ENCODE data around the gene PICALM. TPM values are rescaled to one million over a fixed set of nuclear protein-coding genes. Genes with fewer than 3 reads are reported as not detected.
A peak's percentile ranks its signal among the peaks of the same experiment; 100 is the strongest.

Gene PICALM
- total RNA-seq, 1 experiment from 2014 or later: 566 TPM

DNA sequence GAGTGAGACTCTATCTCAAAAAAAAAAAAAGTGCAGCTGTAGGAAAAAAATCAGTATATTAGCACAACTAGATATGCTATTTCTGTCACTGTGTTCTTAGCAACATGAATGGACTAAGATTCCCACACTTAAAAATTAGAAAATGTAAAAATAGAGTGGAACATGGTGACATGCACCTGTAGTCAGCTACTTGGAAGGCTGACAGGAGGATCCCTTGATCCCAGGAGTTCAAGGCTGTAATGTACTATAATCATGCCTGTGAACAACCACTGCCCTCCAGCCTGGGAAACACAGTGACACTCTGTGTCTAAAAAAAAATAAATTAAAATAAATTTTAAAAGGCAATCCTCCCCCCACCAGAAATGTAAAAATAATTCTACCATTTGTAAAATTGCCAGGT, 29.8 kb downstream of the PICALM start:
- DNase-seq: no peak
- H3K79me2 ChIP-seq (ENCODE audit: low read length): peaks cover 98% of the 10 kb centered on the region
- H3K4me1 ChIP-seq (ENCODE audit: low read length): peaks cover 69% of the 10 kb centered on the region
- no peaks in the 10 kb centered on the region for H3K27me3 ChIP-seq (ENCODE audit: low read length)
- H3K9me2 ChIP-seq (replicated peaks; ENCODE audit: insufficient read depth, low read length): no peaks in the 10 kb centered on the region
- peak overlapping the region; percentile 20; the same call in 1 of the 2 replicates for H3K27ac ChIP-seq (ENCODE audit: low read length)
- H3K36me3 ChIP-seq (ENCODE audit: insufficient read depth, low read length): no peaks in the 10 kb centered on the region
- no peak overlapping the region for H3K9ac ChIP-seq (ENCODE audit: low read length)
- no peaks in the 10 kb centered on the region for H3K9me3 ChIP-seq (ENCODE audit: low read length)
- peaks cover 9% of the 10 kb centered on the region for H4K20me1 ChIP-seq (ENCODE audit: insufficient read depth, low read depth, low read length)
- no peak overlapping the region for H2AFZ ChIP-seq (ENCODE audit: low read length)
- no peak overlapping the region for H3K4me3 ChIP-seq (ENCODE audit: low read length)
- H3K4me2 ChIP-seq (ENCODE audit: low read depth, low read length, poor library complexity, severe bottlenecking): no peak overlapping the region

DNA sequence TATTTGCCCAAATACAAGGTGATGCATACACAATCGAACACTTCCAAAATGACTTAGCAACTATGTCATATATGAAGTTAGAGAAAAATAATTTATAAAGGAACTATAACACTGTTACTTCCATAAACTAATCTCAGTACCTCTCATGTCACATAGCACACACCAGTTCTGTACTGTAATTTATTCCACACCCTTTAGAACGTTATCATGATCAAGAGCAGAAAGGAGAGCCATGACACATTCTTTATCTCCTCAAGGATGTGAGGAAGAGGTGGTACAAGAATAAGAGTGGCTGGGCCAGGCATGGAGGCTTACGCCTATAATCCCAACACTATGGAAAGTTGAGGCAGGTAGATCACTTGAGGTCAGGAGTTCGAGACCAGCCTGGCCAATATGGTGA, 31.1 kb downstream of the PICALM start:
- H3K27me3 ChIP-seq (ENCODE audit: low read length): no peaks in the 10 kb centered on the region
- H3K9me3 ChIP-seq (ENCODE audit: low read length): no peaks in the 10 kb centered on the region
- H3K4me1 ChIP-seq (ENCODE audit: low read length): peaks cover 64% of the 10 kb centered on the region
- no peak overlapping the region for H3K4me3 ChIP-seq (ENCODE audit: low read length)
- no peak overlapping the region for H3K9ac ChIP-seq (ENCODE audit: low read length)
- no peak overlapping the region for H3K27ac ChIP-seq (ENCODE audit: low read length)
- no peak overlapping the region for H2AFZ ChIP-seq (ENCODE audit: low read length)
- H4K20me1 ChIP-seq (ENCODE audit: insufficient read depth, low read depth, low read length): no peaks in the 10 kb centered on the region
- no peak for DNase-seq
- no peaks in the 10 kb centered on the region for H3K36me3 ChIP-seq (ENCODE audit: insufficient read depth, low read length)
- H3K9me2 ChIP-seq (replicated peaks; ENCODE audit: insufficient read depth, low read length): no peaks in the 10 kb centered on the region
- H3K79me2 ChIP-seq (ENCODE audit: low read length): peaks cover 98% of the 10 kb centered on the region
- H3K4me2 ChIP-seq (ENCODE audit: low read depth, low read length, poor library complexity, severe bottlenecking): no peak overlapping the region

DNA sequence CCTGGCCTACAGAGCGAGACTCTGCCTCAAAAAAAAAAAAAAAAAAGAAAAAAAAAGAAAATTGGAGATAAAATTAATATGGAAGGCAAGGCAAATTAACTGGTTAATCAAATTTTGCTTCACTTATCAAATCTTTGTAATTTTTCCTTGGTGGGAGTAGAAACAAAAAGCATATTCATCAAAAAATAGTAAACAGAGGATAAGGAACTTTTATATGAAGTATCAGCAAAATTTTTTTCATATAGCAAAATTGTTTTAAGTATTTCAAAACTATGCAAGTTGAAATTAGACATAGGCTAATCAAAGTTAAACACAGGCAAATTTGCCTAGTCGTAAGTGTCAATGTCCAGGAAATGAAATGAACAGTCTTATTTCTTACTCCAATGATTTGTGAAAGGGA, 33.0 kb downstream of the PICALM start:
- Histone ChIP-seq H3K4me2 (ENCODE audit: low read depth, low read length, poor library complexity, severe bottlenecking) (no peak overlapping the region), H3K9me3 (ENCODE audit: low read length) (no peaks in the 10 kb centered on the region), H3K79me2 (ENCODE audit: low read length) (peaks cover 97% of the 10 kb centered on the region), H3K4me3 (ENCODE audit: low read length) (no peak overlapping the region), H4K20me1 (ENCODE audit: insufficient read depth, low read depth, low read length) (no peaks in the 10 kb centered on the region), H2AFZ (ENCODE audit: low read length) (no peak overlapping the region), H3K9ac (ENCODE audit: low read length) (no peak overlapping the region), H3K4me1 (ENCODE audit: low read length) (peaks cover 46% of the 10 kb centered on the region), H3K27me3 (ENCODE audit: low read length) (no peaks in the 10 kb centered on the region), H3K9me2 (replicated peaks; ENCODE audit: insufficient read depth, low read length) (no peaks in the 10 kb centered on the region), H3K36me3 (ENCODE audit: insufficient read depth, low read length) (peaks cover 8% of the 10 kb centered on the region; the same call in 1 of the 2 replicates), H3K27ac (ENCODE audit: low read length) (no peak overlapping the region)
- DNase-seq: no peak

DNA sequence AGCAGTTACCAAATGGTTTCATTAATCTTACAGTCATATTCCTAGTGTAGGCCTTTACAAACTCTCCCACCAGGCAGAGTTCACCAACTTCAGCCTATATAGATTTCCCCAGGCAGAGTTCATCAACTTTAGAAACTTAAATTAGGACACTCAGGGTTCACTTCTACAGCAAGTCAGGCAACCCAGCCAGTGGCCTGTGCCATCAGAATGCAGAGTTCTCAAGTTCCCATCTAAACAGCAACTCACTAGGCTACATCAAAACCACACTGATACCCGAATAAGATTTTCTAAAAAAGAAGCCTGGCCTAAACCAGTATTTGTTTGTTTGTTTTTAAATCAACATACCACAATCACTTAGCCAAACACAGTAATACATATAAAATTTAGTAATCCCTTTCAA, 33.7 kb downstream of the PICALM start:
- Histone ChIP-seq H3K27ac (ENCODE audit: low read length) (0 out of 2 replicates have a peak overlapping the region, but pooled peaks have one; percentile 4), H3K9me2 (replicated peaks; ENCODE audit: insufficient read depth, low read length) (no peaks in the 10 kb centered on the region), H2AFZ (ENCODE audit: low read length) (no peak overlapping the region), H3K4me1 (ENCODE audit: low read length) (peaks cover 39% of the 10 kb centered on the region), H3K27me3 (ENCODE audit: low read length) (no peaks in the 10 kb centered on the region), H3K79me2 (ENCODE audit: low read length) (peaks cover 97% of the 10 kb centered on the region), H3K9ac (ENCODE audit: low read length) (no peak overlapping the region), H3K4me3 (ENCODE audit: low read length) (no peak overlapping the region), H3K36me3 (ENCODE audit: insufficient read depth, low read length) (peaks cover 14% of the 10 kb centered on the region), H3K9me3 (ENCODE audit: low read length) (no peaks in the 10 kb centered on the region), H3K4me2 (ENCODE audit: low read depth, low read length, poor library complexity, severe bottlenecking) (peak overlapping the region; percentile 1), H4K20me1 (ENCODE audit: insufficient read depth, low read depth, low read length) (no peaks in the 10 kb centered on the region)
- no peak for DNase-seq

DNA sequence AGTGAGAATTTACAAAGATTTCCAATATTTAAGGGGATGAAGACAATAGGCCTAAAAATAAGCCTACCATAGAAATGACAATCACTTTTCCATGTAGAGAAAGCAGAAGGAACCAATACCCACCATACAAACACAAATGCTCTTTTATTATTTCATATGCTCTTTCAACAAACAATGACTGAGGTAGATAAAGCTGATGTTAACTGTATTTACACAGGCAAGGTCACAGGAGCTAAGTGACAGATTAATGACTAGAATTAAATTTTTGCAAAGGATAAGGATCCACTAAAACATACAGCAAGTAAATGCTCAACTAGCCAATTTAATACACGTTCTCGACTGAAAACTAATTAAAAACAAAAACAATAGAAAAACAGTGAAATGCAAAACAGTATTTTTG, 34.2 kb downstream of the PICALM start:
- no peak overlapping the region for H2AFZ ChIP-seq (ENCODE audit: low read length)
- peaks cover 34% of the 10 kb centered on the region for H3K4me1 ChIP-seq (ENCODE audit: low read length)
- H3K4me3 ChIP-seq (ENCODE audit: low read length): no peak overlapping the region
- peaks cover 97% of the 10 kb centered on the region for H3K79me2 ChIP-seq (ENCODE audit: low read length)
- peak overlapping the region; percentile 1 for H3K4me2 ChIP-seq (ENCODE audit: low read depth, low read length, poor library complexity, severe bottlenecking)
- no peak overlapping the region for H3K9ac ChIP-seq (ENCODE audit: low read length)
- no peak for DNase-seq
- H3K27ac ChIP-seq (ENCODE audit: low read length): peak overlapping the region; percentile 4; the same call in 1 of the 2 replicates
- H3K9me3 ChIP-seq (ENCODE audit: low read length): no peaks in the 10 kb centered on the region
- H4K20me1 ChIP-seq (ENCODE audit: insufficient read depth, low read depth, low read length): no peaks in the 10 kb centered on the region
- peaks cover 17% of the 10 kb centered on the region for H3K36me3 ChIP-seq (ENCODE audit: insufficient read depth, low read length)
- no peaks in the 10 kb centered on the region for H3K27me3 ChIP-seq (ENCODE audit: low read length)
- H3K9me2 ChIP-seq (replicated peaks; ENCODE audit: insufficient read depth, low read length): no peaks in the 10 kb centered on the region

DNA sequence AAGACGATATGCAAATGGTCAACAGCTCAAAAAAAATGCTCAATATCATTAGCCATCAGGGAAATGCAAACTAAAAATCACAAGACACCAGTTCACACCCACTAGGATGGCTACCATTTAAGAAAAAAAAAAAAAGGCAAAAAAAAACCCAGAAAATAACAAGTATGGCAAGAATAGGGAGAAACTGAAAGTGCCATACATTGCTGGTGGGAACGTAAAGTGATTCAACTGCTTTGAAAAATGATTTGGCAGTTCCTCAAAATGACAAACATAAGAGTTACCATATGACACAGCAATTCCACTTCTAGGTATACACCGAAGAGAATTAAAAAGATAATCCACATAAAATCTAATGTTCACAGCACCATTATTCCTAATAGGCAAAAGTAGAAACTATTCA, 47.5 kb downstream of the PICALM start:
- DNase-seq: no peak
- H3K4me3 ChIP-seq (ENCODE audit: low read length): no peak overlapping the region
- H3K27me3 ChIP-seq (ENCODE audit: low read length): no peaks in the 10 kb centered on the region
- H3K27ac ChIP-seq (ENCODE audit: low read length): no peak overlapping the region
- no peaks in the 10 kb centered on the region for H4K20me1 ChIP-seq (ENCODE audit: insufficient read depth, low read depth, low read length)
- no peaks in the 10 kb centered on the region for H3K9me2 ChIP-seq (replicated peaks; ENCODE audit: insufficient read depth, low read length)
- H3K79me2 ChIP-seq (ENCODE audit: low read length): peaks cover 85% of the 10 kb centered on the region
- no peak overlapping the region for H3K9ac ChIP-seq (ENCODE audit: low read length)
- peaks cover 72% of the 10 kb centered on the region for H3K36me3 ChIP-seq (ENCODE audit: insufficient read depth, low read length)
- H3K9me3 ChIP-seq (ENCODE audit: low read length): no peaks in the 10 kb centered on the region
- H2AFZ ChIP-seq (ENCODE audit: low read length): no peak overlapping the region
- no peak overlapping the region for H3K4me2 ChIP-seq (ENCODE audit: low read depth, low read length, poor library complexity, severe bottlenecking)
- no peaks in the 10 kb centered on the region for H3K4me1 ChIP-seq (ENCODE audit: low read length)

DNA sequence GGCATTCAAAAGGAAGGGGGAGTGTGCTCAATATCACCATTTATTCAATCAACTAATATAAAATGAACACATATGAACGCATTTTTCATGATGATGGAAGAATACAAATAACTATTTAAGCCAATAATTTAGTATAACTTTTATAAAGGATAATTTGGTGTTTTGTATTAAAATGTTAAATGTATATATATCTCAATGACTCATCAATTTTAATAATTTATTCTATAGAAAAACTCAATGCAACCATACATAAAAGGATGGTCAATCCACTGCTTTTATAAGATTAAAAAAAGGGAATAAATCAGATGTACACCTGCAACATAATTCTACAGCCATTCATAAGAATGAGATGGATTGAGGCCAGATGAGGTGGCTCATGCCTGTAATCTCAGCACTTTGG, 50.6 kb downstream of the PICALM start:
- H3K27me3 ChIP-seq (ENCODE audit: low read length): no peaks in the 10 kb centered on the region
- no peak for DNase-seq
- no peak overlapping the region for H3K9ac ChIP-seq (ENCODE audit: low read length)
- H3K79me2 ChIP-seq (ENCODE audit: low read length): peaks cover 88% of the 10 kb centered on the region
- no peaks in the 10 kb centered on the region for H4K20me1 ChIP-seq (ENCODE audit: insufficient read depth, low read depth, low read length)
- no peak overlapping the region for H3K4me3 ChIP-seq (ENCODE audit: low read length)
- H3K27ac ChIP-seq (ENCODE audit: low read length): no peak overlapping the region
- H3K9me3 ChIP-seq (ENCODE audit: low read length): no peaks in the 10 kb centered on the region
- peaks cover 67% of the 10 kb centered on the region for H3K36me3 ChIP-seq (ENCODE audit: insufficient read depth, low read length)
- H3K9me2 ChIP-seq (replicated peaks; ENCODE audit: insufficient read depth, low read length): no peaks in the 10 kb centered on the region
- H2AFZ ChIP-seq (ENCODE audit: low read length): no peak overlapping the region
- no peaks in the 10 kb centered on the region for H3K4me1 ChIP-seq (ENCODE audit: low read length)
- H3K4me2 ChIP-seq (ENCODE audit: low read depth, low read length, poor library complexity, severe bottlenecking): no peak overlapping the region

DNA sequence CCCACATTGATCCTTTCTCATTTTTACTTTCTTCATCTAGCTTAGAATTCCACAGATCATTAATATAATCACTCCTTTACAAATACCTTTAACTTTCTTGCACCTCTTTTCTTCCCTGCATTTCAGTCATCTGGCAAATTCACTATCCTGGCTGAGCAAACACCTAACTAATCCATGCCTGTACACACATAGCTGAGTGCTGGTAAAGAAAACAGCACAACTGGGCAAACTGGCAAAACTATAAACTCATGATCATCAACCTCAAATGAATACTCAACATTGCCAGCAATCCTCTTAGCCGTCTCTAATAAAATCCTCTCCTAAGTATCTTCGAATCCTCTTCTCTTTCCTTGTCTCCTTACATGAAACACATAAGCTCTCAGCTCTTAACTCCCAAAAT, 52.4 kb downstream of the PICALM start:
- Histone ChIP-seq H3K9me3 (ENCODE audit: low read length) (no peaks in the 10 kb centered on the region), H2AFZ (ENCODE audit: low read length) (no peak overlapping the region), H3K4me3 (ENCODE audit: low read length) (no peak overlapping the region), H4K20me1 (ENCODE audit: insufficient read depth, low read depth, low read length) (no peaks in the 10 kb centered on the region), H3K27me3 (ENCODE audit: low read length) (no peaks in the 10 kb centered on the region), H3K36me3 (ENCODE audit: insufficient read depth, low read length) (peaks cover 63% of the 10 kb centered on the region; the same call in 1 of the 2 replicates), H3K9ac (ENCODE audit: low read length) (no peak overlapping the region), H3K9me2 (replicated peaks; ENCODE audit: insufficient read depth, low read length) (no peaks in the 10 kb centered on the region), H3K4me1 (ENCODE audit: low read length) (no peaks in the 10 kb centered on the region), H3K27ac (ENCODE audit: low read length) (no peak overlapping the region), H3K4me2 (ENCODE audit: low read depth, low read length, poor library complexity, severe bottlenecking) (no peak overlapping the region), H3K79me2 (ENCODE audit: low read length) (peaks cover 80% of the 10 kb centered on the region)
- DNase-seq: no peak

DNA sequence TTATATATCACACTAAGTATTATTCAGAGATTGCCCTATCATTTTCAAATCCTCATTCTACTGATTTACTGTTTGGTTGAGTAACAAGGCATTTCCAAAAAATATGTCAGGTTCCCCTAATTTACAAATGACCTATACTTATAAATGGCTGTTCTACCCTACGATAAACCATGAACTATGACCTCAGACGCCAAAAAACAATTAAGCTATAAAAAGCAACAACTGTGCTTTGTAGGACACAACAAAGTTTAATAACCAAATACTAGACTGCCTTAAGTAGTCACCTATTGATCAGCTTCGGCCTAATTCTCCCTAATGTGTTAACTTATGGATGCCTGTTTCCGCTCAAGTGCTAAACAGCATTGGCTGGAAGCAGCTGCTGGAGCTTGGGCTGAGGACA, 53.2 kb downstream of the PICALM start:
- no peaks in the 10 kb centered on the region for H3K9me3 ChIP-seq (ENCODE audit: low read length)
- no peak overlapping the region for H3K4me3 ChIP-seq (ENCODE audit: low read length)
- no peak overlapping the region for H3K4me2 ChIP-seq (ENCODE audit: low read depth, low read length, poor library complexity, severe bottlenecking)
- no peaks in the 10 kb centered on the region for H3K4me1 ChIP-seq (ENCODE audit: low read length)
- DNase-seq: no peak
- no peak overlapping the region for H3K27ac ChIP-seq (ENCODE audit: low read length)
- no peak overlapping the region for H2AFZ ChIP-seq (ENCODE audit: low read length)
- no peak overlapping the region for H3K9ac ChIP-seq (ENCODE audit: low read length)
- H3K9me2 ChIP-seq (replicated peaks; ENCODE audit: insufficient read depth, low read length): no peaks in the 10 kb centered on the region
- peaks cover 78% of the 10 kb centered on the region for H3K79me2 ChIP-seq (ENCODE audit: low read length)
- no peaks in the 10 kb centered on the region for H4K20me1 ChIP-seq (ENCODE audit: insufficient read depth, low read depth, low read length)
- H3K36me3 ChIP-seq (ENCODE audit: insufficient read depth, low read length): peaks cover 63% of the 10 kb centered on the region; the same call in 1 of the 2 replicates
- no peaks in the 10 kb centered on the region for H3K27me3 ChIP-seq (ENCODE audit: low read length)

Measured in Karpas-422 (cell line).